ENCODE data around the gene ANXA3.

DNA sequence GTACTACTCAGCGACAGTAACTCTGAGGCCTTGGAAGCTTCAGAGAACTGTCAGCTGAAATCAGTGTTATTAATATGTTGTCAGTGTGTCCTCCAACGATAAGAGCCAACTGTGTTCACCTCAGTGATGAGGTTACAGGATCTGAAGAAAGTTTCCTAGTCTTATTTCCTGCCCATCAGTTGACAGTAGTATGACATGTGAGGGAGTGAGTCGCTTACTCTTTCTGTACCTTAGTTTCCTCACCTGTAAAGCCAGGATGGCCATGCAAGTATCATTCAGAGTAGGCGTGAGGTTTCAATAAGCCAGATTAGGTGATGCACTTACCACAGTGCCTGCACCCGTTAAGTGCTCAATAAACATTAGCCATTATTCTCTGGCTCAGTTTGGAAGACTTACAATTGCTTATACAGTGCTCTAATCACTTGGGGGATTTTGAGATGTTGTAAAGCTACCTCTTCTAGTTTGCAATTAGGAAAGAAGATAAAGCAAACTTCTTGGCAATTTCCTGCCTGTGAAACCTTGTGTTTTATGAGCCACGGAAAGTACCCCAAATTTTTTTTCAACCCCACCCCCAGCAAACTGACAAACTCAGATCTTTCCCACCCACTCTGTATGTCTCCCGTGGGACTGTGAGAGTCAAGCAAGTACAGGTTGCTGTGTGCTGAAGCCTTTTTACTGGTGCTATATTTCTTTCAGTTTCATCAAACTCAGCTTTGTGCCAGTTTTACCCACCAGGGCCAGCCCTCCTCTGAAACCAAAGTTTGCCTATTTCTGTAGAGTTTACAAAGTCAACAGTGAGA is 62.2 kb downstream of the ANXA3 start:
- TF ChIP-seq, protein P1, sequence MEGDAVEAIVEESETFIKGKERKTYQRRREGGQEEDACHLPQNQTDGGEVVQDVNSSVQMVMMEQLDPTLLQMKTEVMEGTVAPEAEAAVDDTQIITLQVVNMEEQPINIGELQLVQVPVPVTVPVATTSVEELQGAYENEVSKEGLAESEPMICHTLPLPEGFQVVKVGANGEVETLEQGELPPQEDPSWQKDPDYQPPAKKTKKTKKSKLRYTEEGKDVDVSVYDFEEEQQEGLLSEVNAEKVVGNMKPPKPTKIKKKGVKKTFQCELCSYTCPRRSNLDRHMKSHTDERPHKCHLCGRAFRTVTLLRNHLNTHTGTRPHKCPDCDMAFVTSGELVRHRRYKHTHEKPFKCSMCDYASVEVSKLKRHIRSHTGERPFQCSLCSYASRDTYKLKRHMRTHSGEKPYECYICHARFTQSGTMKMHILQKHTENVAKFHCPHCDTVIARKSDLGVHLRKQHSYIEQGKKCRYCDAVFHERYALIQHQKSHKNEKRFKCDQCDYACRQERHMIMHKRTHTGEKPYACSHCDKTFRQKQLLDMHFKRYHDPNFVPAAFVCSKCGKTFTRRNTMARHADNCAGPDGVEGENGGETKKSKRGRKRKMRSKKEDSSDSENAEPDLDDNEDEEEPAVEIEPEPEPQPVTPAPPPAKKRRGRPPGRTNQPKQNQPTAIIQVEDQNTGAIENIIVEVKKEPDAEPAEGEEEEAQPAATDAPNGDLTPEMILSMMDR (IDR thresholded peaks at IDR 0.05), result no peak
- no peak for TF ChIP-seq POLR2A (IDR thresholded peaks at IDR 0.05)
- no peak for TF ChIP-seq EP300 (IDR thresholded peaks at IDR 0.05)
